NOMO-1 treated with dmso at 0.1 percent for 144 hours (cell line): ENCODE measurements around the gene ALG11.
A peak's percentile ranks its signal among the peaks of the same experiment; 100 is the strongest.
"Not testable (repeated sequence)": the region's sequence is repeated elsewhere in the genome, so short reads cannot be mapped to it uniquely, and the experiment has no call there.

Experiments used
- DNase-seq: peaks from one replicate; lab custom pipeline; 2025; ENCODE audit not compliant: unreplicated experiment; lab: John Stamatoyannopoulos, UW

Gene ALG11, protein sequence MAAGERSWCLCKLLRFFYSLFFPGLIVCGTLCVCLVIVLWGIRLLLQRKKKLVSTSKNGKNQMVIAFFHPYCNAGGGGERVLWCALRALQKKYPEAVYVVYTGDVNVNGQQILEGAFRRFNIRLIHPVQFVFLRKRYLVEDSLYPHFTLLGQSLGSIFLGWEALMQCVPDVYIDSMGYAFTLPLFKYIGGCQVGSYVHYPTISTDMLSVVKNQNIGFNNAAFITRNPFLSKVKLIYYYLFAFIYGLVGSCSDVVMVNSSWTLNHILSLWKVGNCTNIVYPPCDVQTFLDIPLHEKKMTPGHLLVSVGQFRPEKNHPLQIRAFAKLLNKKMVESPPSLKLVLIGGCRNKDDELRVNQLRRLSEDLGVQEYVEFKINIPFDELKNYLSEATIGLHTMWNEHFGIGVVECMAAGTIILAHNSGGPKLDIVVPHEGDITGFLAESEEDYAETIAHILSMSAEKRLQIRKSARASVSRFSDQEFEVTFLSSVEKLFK

DNA sequence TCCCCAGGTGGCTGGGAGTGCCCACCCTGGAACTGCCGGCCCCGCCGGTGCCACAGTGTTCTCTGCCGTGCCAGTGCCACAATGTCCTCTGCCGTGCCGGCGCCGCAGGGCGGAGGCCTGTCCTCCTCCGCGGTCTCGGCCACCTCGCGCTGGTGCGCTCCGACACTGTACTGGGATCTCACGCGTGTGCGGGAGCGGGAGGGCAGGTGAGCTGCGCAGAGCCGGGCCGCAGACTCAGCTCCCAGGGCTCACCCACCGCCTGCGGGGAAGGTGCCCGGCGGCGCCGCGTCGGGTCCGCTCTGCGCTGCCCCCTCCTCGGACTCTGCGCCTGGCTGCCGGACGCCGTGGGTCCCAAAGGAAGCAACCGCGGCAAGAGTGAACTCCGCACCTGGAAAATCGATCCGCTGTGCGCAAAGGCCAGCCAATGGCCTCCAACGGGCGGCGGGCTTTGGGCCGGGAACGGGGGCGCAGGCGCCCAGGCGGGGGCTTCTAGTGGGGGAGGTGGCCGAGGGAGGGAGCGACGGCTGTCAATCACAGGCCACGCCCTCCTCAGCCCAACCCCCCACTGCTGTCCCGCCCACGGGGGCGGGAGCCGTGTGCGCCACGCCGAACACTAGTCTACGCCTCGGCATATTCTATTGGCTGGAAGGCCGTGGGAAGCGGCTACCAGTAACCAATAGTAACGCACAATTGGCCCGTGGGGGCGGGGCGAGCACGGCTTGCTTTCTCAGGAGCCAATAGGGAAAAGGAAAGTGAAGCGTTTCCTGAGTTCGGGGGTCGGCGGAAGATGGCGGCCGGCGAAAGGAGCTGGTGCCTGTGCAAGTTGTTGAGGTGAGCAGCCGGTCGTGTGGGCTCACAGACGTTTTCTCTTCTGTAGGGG lies at the start of gene ALG11:
Gene ALG11 (plus strand): TSS at position 767 of the 880 bp plus-strand sequence. CDS start 21 bp downstream, at position 788.
- DNase-seq: peak; percentile 95

- DNase-seq: no peak
Observed at GRCh38 chr13:51966186-51966585, 46.0 kb upstream of the ALG11 start.

- no peak for DNase-seq
Observed at GRCh38 chr13:51967482-51968446, 44.4 kb upstream of the ALG11 start.

GRCh38 chr13:51970349-51970748 lies 41.8 kb upstream of the ALG11 start:
- no peak for DNase-seq

DNA sequence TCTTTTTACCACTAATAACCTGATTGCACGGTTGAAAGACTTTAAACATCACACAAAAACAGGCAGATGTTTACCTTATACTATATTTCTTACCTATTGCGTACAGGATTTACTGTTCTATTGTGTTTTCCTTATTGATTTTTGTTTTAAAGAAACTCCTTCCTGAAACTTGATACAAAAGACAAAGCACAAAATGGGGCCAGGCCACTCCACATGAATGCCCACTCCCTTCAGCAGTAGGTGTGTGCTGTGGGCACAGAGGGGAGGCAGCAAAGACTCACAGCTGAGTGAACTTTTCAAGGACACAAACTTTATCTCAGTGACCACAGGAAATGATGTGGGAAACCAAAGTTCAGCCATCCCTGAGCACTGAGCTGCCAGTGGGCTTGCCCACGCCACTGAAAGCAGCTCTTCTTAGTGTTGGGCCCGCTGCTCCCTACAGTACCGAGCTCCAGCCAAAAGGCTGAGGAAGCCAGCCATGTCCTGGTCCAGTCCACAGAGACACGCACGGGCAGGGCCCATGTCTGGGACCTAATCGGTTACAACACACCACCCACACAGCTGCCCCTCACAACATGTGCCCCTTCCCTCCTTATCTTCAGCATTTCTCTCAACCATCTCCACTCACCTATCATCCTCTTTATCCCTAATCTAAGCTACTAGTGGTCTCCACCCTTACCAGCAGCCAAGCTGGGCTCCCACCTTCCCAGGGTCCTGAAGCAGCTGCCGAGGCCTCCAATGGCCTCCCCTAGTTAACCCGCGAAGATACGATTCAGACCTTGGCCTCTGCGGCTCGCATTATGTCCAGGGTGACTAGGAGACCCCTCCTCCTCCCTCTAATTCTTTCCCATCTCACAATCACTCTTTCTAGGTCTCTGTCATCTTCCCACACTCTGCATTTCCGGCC lies 40.4 kb upstream of the ALG11 start:
- no peak for DNase-seq

DNA sequence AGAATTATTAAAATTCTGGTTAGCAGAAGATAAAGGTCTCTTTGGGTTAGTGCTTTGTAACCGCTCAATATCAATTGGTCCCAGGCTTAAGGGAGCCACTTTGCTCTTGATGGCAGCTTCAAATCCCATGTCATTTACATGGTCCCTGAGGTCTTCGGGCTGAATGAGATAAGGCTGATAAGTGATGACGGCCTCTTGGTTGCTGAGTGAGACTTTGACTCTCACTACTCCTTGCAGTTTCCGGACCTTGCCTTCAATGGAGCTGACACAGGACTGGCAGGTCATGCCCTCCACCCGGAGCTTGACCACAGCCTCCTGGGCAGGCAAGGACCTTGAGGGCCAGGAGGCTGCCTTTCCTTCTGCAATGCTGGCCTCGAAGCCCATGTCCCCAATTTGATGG lies 37.7 kb upstream of the ALG11 start:
- no peak for DNase-seq

GRCh38 chr13:51976423-51976822 lies 35.8 kb upstream of the ALG11 start:
- no peak for DNase-seq

GRCh38 chr13:51976890-51977289 lies 35.3 kb upstream of the ALG11 start:
- no peak for DNase-seq

DNA sequence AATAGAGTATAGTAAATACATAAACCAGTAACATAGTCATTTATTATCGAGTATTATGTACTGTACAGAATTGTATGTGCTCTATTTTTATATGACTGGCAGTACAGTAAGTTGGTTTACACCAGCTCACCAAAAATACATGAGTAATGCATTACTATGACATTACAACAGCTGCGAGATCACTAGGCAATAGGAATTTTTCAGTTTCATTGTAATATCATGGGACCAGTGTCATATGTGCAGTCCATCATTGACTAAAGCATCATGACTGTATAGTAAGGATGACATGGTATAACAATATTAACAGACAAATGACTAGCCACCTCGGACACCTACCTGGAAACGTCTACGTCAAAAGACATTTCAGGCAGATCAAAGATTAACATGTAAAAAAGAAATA lies 34.6 kb upstream of the ALG11 start:
- DNase-seq: no peak

DNA sequence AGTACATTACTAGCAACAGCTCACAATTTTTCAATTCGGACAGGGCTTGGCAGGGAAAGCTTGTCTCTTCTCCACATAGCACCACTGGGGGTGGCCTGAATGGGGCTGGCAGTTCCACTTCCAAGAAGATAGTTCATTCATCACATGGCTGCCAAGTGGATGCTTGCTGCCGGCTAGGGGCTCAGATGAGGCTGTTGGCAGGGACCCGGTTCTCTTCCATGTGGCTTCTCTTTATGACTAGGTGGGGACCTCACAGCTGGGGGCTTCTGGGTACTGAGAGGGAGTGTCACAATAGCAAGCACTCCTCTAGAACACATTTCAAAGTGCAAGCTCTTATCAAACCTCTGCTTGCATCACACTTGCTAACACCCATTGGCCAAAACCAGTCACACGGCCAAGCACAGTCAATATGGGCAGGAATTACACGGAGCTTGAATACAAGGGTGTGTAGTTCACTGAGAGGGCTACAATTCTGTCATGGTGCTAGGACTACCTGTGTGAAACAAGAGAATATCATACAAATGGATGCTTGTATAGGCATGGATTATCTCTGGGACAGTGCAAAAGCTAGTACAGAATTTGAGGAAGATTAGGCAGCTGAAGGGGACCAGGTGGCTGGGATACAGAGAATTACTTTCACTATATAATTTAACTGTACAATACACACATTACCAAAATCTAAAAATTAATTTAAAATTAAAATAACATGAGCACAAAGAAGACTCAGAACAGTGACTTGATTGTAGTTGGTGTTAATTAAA lies 33.2 kb upstream of the ALG11 start:
- DNase-seq: no peak

DNA sequence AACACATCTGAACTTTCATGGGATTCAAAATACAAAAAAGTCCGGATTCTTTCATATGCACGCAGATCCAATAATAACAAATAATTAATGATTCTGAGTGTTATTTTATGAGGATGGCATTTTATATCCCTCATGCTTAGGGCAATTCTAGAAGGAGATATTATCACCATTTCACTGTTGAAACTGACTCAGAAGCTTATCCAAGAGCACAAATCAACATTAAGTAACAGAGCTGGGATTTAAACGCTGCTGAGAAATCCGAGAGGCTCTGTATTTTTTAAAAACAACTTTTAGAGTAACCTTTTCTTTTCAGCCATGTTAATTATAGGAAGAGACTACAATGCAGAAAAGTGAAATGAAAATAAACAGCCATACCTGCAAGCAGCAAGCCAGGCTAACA lies 31.3 kb upstream of the ALG11 start:
- no peak for DNase-seq

DNA sequence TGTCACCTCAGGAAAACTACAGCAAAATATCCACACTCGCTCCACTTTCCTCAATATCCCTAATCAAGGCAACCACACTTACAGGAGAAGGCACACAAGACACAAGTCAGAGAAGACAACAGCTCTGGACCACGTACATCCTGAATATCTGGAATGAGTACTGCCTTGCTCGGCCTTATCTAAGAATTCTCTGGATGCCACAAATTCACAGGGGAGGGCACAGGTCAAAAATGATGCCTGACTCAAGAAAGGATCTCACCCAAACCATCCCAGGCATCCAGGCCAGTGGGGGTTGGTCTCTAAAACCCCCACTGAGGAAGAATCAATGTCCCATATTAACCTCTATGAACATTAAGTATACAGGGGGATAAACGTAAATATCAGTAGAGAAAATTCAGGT lies 30.8 kb upstream of the ALG11 start:
- DNase-seq: no peak

- not testable (repeated sequence) for DNase-seq
Observed at GRCh38 chr13:51983292-51983691, 28.9 kb upstream of the ALG11 start.

DNA sequence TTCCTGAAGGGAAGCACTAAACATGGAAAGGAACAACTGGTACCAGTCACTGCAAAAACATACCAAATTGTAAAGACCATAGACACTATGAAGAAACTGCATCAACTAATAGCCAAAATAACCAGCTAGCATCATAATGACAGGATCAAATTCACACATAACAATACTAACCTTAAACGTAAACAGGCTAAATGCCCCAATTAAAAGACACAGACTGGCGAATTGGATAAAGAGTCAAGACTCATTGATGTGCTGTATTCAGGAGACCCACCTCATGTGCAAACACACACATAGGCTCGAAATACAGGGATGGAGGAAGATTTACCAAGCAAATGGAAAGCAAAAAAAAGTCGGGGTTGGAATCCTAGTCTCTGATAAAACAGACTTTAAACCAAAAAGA lies 27.3 kb upstream of the ALG11 start:
- DNase-seq: not testable (repeated sequence)

GRCh38 chr13:51988988-51989618 lies 23.1 kb upstream of the ALG11 start:
- no peak for DNase-seq

DNA sequence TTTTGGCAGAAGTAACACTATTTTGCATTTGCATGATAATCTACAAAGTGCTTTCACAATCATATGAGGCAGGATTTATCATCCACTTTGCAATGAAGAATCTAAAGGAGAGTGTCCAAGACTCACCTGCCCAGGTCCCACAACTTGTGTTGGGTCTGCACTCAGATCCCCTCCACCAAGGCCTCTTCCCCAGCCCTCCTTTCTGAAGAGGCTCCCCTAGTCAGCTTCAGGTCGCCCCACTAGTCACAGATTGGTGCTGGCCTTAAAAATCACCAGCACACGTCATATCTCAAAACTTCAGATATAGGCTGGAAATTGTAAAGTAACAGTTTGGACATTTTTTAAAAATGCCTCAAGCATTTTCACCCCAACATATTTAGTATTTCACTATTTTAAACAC lies 18.5 kb upstream of the ALG11 start:
- DNase-seq: no peak

GRCh38 chr13:51995677-51996551 lies 16.3 kb upstream of the ALG11 start:
- DNase-seq: no peak

- no peak for DNase-seq
Observed at GRCh38 chr13:51996641-51997040, 15.6 kb upstream of the ALG11 start.
